IMR-90 (cell line): ENCODE data around the gene OGFOD3. TPM values are rescaled to one million over a fixed set of nuclear protein-coding genes. Genes with fewer than 3 reads are reported as not detected.

Source experiments
- ATAC-seq: fragments of 200-7000 bp; cut with Tn5 transposase; 2 replicates; pipeline ENCODE4 v1.9.1; 2020; ENCODE audit warnings: low read depth, mild to moderate bottlenecking, moderate library complexity
- BruUV-seq: library from RNA; stranded (reverse); fragments of 400-500 nt; replicated peaks from 2 replicates; lab custom pipeline; 2021; lab: Mats Ljungman, UMichigan
- CTCF ChIA-PET: fragments of 300-600 bp; formaldehyde crosslinking; extraction: SDS; loops from one replicate; lab custom pipeline; 2021; ENCODE audit warnings: antibody characterized with exemption; lab: Yijun Ruan, JAX
- POLR2A ChIA-PET: fragments of 300-600 bp; sonication (Branson Sonifier 250); formaldehyde crosslinking; loops from one replicate; lab custom pipeline; 2022; ENCODE audit warnings: antibody characterized with exemption; ENCODE audit not compliant: unreplicated experiment; lab: Charles Lee
- DNase-seq: peaks from one replicate; pipeline ENCODE4 v3.0.0; 2013
- H2AFZ ChIP-seq: replicated peaks from 2 replicates; pipeline ENCODE3; 2013; ENCODE audit warnings: low read length, mild to moderate bottlenecking; ENCODE audit not compliant: poor library complexity
- H2AK5ac ChIP-seq: 2 replicates; pipeline ENCODE4 v1.6.1; 2013; ENCODE audit warnings: low read depth, low read length, inconsistent platforms
- H2AK9ac ChIP-seq: replicated peaks from 2 replicates; pipeline ENCODE3; 2013; ENCODE audit warnings: mild to moderate bottlenecking, low read depth, low read length, moderate library complexity; ENCODE audit not compliant: poor library complexity
- H2BK120ac ChIP-seq: 2 replicates; pipeline ENCODE4 v1.6.1; 2013; ENCODE audit warnings: low read depth, low read length, inconsistent platforms
- H2BK15ac ChIP-seq: 3 replicates; pipeline ENCODE4 v1.6.1; 2013; ENCODE audit warnings: low read depth, low read length, inconsistent platforms
- H2BK20ac ChIP-seq: 2 replicates; pipeline ENCODE4 v1.6.1; 2013; ENCODE audit warnings: low read depth, mild to moderate bottlenecking, inconsistent platforms, low read length, moderate library complexity
- H2BK5ac ChIP-seq: 2 replicates; pipeline ENCODE4 v1.6.1; 2013; ENCODE audit warnings: mild to moderate bottlenecking, low read depth, low read length, inconsistent platforms; ENCODE audit not compliant: poor library complexity, severe bottlenecking
- H3K14ac ChIP-seq: replicated peaks from 2 replicates; pipeline ENCODE4 v1.6.1; 2013; ENCODE audit warnings: low read depth, low read length, inconsistent platforms
- H3K18ac ChIP-seq: 2 replicates; pipeline ENCODE4 v1.6.1; 2013; ENCODE audit warnings: low read depth, low read length, control low read depth
- H3K23ac ChIP-seq: 2 replicates; pipeline ENCODE4 v1.6.1; 2013; ENCODE audit warnings: low read depth, low read length, inconsistent platforms
- H3K27ac ChIP-seq: 2 replicates; pipeline ENCODE4 v1.5.1; 2013; ENCODE audit warnings: mild to moderate bottlenecking, control low read depth, low read length; ENCODE audit not compliant: insufficient read depth
- H3K27me3 ChIP-seq: 2 replicates; pipeline ENCODE4 v1.6.1; 2013; ENCODE audit warnings: low read length; ENCODE audit not compliant: control insufficient read depth, insufficient read depth
- H3K36me3 ChIP-seq: 2 replicates; pipeline ENCODE4 v1.6.1; 2013; ENCODE audit warnings: low read length, mixed read lengths; ENCODE audit not compliant: control insufficient read depth, insufficient read depth
- H3K4ac ChIP-seq: 2 replicates; pipeline ENCODE4 v1.6.1; 2013; ENCODE audit warnings: low read depth, low read length, inconsistent platforms
- H3K4me1 ChIP-seq: 2 replicates; pipeline ENCODE4 v1.6.1; 2013; ENCODE audit warnings: low read length, mixed read lengths; ENCODE audit not compliant: control insufficient read depth, insufficient read depth
- H3K4me2 ChIP-seq: 2 replicates; pipeline ENCODE4 v1.6.1; 2013; ENCODE audit warnings: low read depth, mild to moderate bottlenecking, control low read depth, low read length, moderate library complexity
- H3K4me3 ChIP-seq: 2 replicates; pipeline ENCODE4 v1.5.1; 2013; ENCODE audit warnings: low read depth, mild to moderate bottlenecking, control low read depth, low read length, moderate library complexity; ENCODE audit not compliant: insufficient read depth
- H3K56ac ChIP-seq: 2 replicates; pipeline ENCODE4 v1.6.1; 2013; ENCODE audit warnings: low read length, inconsistent platforms; ENCODE audit not compliant: insufficient read depth; ENCODE audit errors: extremely low read depth
- H3K79me1 ChIP-seq, 2 experiments: 2 replicates each; pipeline ENCODE4 v1.6.1; 2013; ENCODE audit warnings: low read length in 2 of 2, inconsistent platforms in 1 of 2, low read depth in 1 of 2
- H3K9ac ChIP-seq: 2 replicates; pipeline ENCODE4 v1.6.1; 2013; ENCODE audit warnings: low read depth, low read length, control low read depth
- H3K9me1 ChIP-seq: 2 replicates; pipeline ENCODE4 v1.6.1; 2013; ENCODE audit warnings: low read length, inconsistent platforms; ENCODE audit not compliant: insufficient read depth
- H3K9me3 ChIP-seq: 2 replicates; pipeline ENCODE4 v1.6.1; 2013; ENCODE audit warnings: low read length; ENCODE audit not compliant: control insufficient read depth, insufficient read depth
- H4K20me1 ChIP-seq: 2 replicates; pipeline ENCODE4 v1.6.1; 2013; ENCODE audit warnings: low read length, inconsistent platforms; ENCODE audit not compliant: insufficient read depth
- H4K5ac ChIP-seq: 2 replicates; pipeline ENCODE4 v1.6.1; 2013; ENCODE audit warnings: mild to moderate bottlenecking, low read depth, low read length, control low read depth
- H4K8ac ChIP-seq, 2 experiments: 2 replicates each; pipeline ENCODE4 v1.6.1; 2013; ENCODE audit warnings: low read depth in 2 of 2, low read length in 2 of 2, control low read depth in 1 of 2, inconsistent platforms in 1 of 2
- H4K91ac ChIP-seq: 2 replicates; pipeline ENCODE4 v1.6.1; 2013; ENCODE audit warnings: low read depth, low read length, inconsistent platforms; ENCODE audit not compliant: insufficient read depth
- CHD1 ChIP-seq: IDR thresholded peaks from 2 replicates; pipeline ENCODE4 v1.6.1; 2012; ENCODE audit warnings: low read depth, low read length, improper control_type of control experiment
- ELK1 ChIP-seq: fragments of 150-350 bp; IDR thresholded peaks from 2 replicates; pipeline ENCODE4 v1.6.1; 2016; ENCODE audit warnings: low read depth, mild to moderate bottlenecking, low read length, moderate library complexity, borderline replicate concordance
- MAFK ChIP-seq: IDR thresholded peaks from 2 replicates; pipeline ENCODE4 v1.6.1; 2012; ENCODE audit warnings: low read depth, low read length, improper control_type of control experiment
- NFE2L2 ChIP-seq: fragments of 150-350 bp; IDR thresholded peaks from 2 replicates; pipeline ENCODE4 v1.6.1; 2016; ENCODE audit warnings: low read depth, mild to moderate bottlenecking, low read length
- whole genome bisulfite sequencing, 2 experiments: methylation state at CpG; one replicate each; pipeline versions ENCODE4 v1.1.5 to v1.1.7; 2013; ENCODE audit warnings: missing lambda C conversion rate in 2 of 2; ENCODE audit not compliant: insufficient read length in 1 of 2; ENCODE audit errors: extremely low coverage in 2 of 2; 5-methylcytosine and 5-hydroxymethylcytosine counted together
- dilution Hi-C: fragments of 300-500 bp; cut with HindIII; formaldehyde crosslinking; loops from one replicate; pipeline ENCODE4 v1.14.3; 2018; ENCODE audit warnings: low sequenced_read_pairs; ENCODE audit not compliant: unreplicated experiment
- in situ Hi-C: fragments of 300-500 bp; cut with MboI; formaldehyde crosslinking; loops from 3 replicates; pipeline ENCODE4 v1.14.3; 2019; ENCODE audit warnings: low sequenced_read_pairs, inconsistent platforms, mixed read lengths
- intact Hi-C: fragments of 100-400 bp; cut with micrococcal nuclease; formaldehyde crosslinking; loops from 2 replicates; pipeline ENCODE4 v1.10.0; 2022
- polyA plus RNA-seq, 3 experiments: library from polyadenylated mRNA; depleted of rRNA; stranded (reverse); fragments of >200 nt; gene quantifications; 2 replicates each; pipeline ENCODE4 v1.2.3, GENCODE V29; 2012; ENCODE audit warnings: low replicate concordance in 1 of 3
- total RNA-seq: library from RNA; depleted of rRNA; stranded (reverse); fragments of >200 nt; gene quantifications from 2 replicates; pipeline ENCODE4 v1.2.3, GENCODE V29; 2012

Gene OGFOD3
- total and polyA plus RNA-seq, 2 of the 4 experiments (the other 2 are of a cell fraction), result 25.3 to 33.4 TPM

DNA sequence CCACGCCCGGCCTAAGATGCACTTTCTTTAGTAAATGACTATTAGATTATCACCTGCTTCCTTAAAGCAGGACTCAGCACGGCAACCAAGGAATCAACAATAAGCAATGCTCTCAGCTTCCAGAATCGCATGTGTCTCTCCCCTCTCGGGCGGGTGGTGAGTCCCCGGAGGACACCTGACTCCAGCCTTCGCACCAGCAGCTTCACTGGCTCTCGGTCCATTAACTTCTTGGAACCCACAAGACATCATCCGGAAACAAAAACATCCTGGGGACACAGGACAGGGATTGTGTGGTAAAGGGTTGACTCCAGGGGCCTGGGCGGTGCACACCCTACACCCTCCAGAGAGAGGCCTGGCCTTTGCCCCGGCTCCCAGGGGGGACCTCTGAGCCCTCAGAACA lies 24.1 kb downstream of the OGFOD3 start:
- Histone ChIP-seq H4K8ac (no peak overlapping the region), H4K20me1 (peaks cover 7% of the 10 kb centered on the region), H3K9ac (no peak overlapping the region), H2BK5ac (no peak overlapping the region), H2AK9ac (no peak overlapping the region), H3K4me3 (no peak overlapping the region), H3K56ac (no peak overlapping the region), H3K4me2 (no peak overlapping the region), H2BK20ac (no peak overlapping the region), H3K14ac (no peak overlapping the region), H2BK120ac (no peak overlapping the region), H3K9me1 (no peaks in the 10 kb centered on the region), H3K23ac (no peak overlapping the region), H4K91ac (no peak overlapping the region), H3K4me1 (peaks cover 12% of the 10 kb centered on the region), H3K18ac (no peak overlapping the region), H2BK15ac (no peak overlapping the region), H3K9me3 (no peaks in the 10 kb centered on the region), H2AFZ (no peak overlapping the region), H3K27me3 (no peaks in the 10 kb centered on the region), H3K27ac (no peak overlapping the region), H4K5ac (no peak overlapping the region), H3K79me1 (no peaks in the 10 kb centered on the region), H3K4ac (no peak overlapping the region), H3K36me3 (peaks cover 10% of the 10 kb centered on the region; the same call in 1 of the 2 replicates), H2AK5ac (no peak overlapping the region)
- dilution Hi-C loops, result no loop called here
- WGBS, 2 experiments, result 100% methylated on average over 3 of the region's 12 CpGs; no CpG with 5 or more reads in 1 of the 2 experiments
- TF ChIP-seq ELK1 (no peak), MAFK (no peak), NFE2L2 (no peak), CHD1 (no peak)
- ATAC-seq, result no peak
- in situ Hi-C loops, result no loop called here
- no peak for DNase-seq
- BruUV-seq, result no TSS peak
- ChIA-PET POLR2A (no interaction called here), CTCF (no interaction called here)
- intact Hi-C loops, result no loop called here
